HG03280 (cell line): Measurements from ENCODE around the gene ZNF549.
"Not testable (repeated sequence)": the region's sequence is repeated elsewhere in the genome, so short reads cannot be mapped to it uniquely, and the experiment has no call there.

Experiments used
- ATAC-seq: cut with Tn5 transposase; IDR thresholded peaks from one replicate; pipeline ENCODE4 v1.9.1; 2021; ENCODE audit warnings: mild to moderate bottlenecking, moderate library complexity; ENCODE audit not compliant: unreplicated experiment

Gene ZNF549

GRCh38 chr19:57527136-57527881, at the start of gene ZNF549:
ZNF549 (plus strand) TSS chr19:57527356; CDS start chr19:57527574, 218 bp downstream.
- ATAC-seq: peak; percentile 99

GRCh38 chr19:57487477-57488298, 39.5 kb upstream of the ZNF549 start, which contains the start of gene ZNF419:
ZNF419 (plus strand) TSS chr19:57487750; CDS start chr19:57487951, 201 bp downstream.
- peak; percentile 98 for ATAC-seq

- ATAC-seq: not testable (repeated sequence)
Observed at GRCh38 chr19:57488299-57488644, 38.9 kb upstream of the ZNF549 start.

GRCh38 chr19:57499332-57499679, 27.9 kb upstream of the ZNF549 start:
- not testable (repeated sequence) for ATAC-seq

- peak; percentile 100 for ATAC-seq
Observed at GRCh38 chr19:57499680-57500395, 27.3 kb upstream of the ZNF549 start, which contains the start of gene ZNF773. ZNF773 (plus strand) TSS chr19:57499938; CDS start chr19:57500081, 143 bp downstream.

- not testable (repeated sequence) for ATAC-seq
Observed at GRCh38 chr19:57500400-57500799, 26.8 kb upstream of the ZNF549 start.

- no peak for ATAC-seq
Observed at GRCh38 chr19:57506163-57506562, 21.0 kb upstream of the ZNF549 start.

GRCh38 chr19:57511484-57511883, 15.7 kb upstream of the ZNF549 start:
- no peak for ATAC-seq

GRCh38 chr19:57512845-57513244, 14.3 kb upstream of the ZNF549 start:
- ATAC-seq: no peak

- ATAC-seq: no peak
Observed at GRCh38 chr19:57515255-57515654, 11.9 kb upstream of the ZNF549 start.

GRCh38 chr19:57518021-57518420, 9.1 kb upstream of the ZNF549 start:
- not testable (repeated sequence) for ATAC-seq

GRCh38 chr19:57537953-57538547, 10.9 kb downstream of the ZNF549 start:
- no peak for ATAC-seq

- no peak for ATAC-seq
Observed at GRCh38 chr19:57546513-57546912, 19.4 kb downstream of the ZNF549 start.

- no peak for ATAC-seq
Observed at GRCh38 chr19:57552432-57552831, 25.3 kb downstream of the ZNF549 start.

GRCh38 chr19:57557659-57558058, 30.5 kb downstream of the ZNF549 start:
- no peak for ATAC-seq

- ATAC-seq: no peak
Observed at GRCh38 chr19:57558525-57558924, 31.4 kb downstream of the ZNF549 start.

GRCh38 chr19:57559008-57559403, 31.9 kb downstream of the ZNF549 start:
- peak; percentile 16 for ATAC-seq

- ATAC-seq: peak; percentile 98
Observed at GRCh38 chr19:57559404-57560025, 32.4 kb downstream of the ZNF549 start, which contains the start of gene ZNF550. ZNF550 (minus strand) TSS chr19:57559863; CDS start chr19:57559682, 181 bp downstream.

- ATAC-seq: no peak
Observed at GRCh38 chr19:57560049-57560491, 32.9 kb downstream of the ZNF549 start.

GRCh38 chr19:57563547-57563946, 36.4 kb downstream of the ZNF549 start:
- no peak for ATAC-seq
